AG04450 (cell line): ENCODE data around the gene CARMIL1. TPM values are rescaled to one million over a fixed set of nuclear protein-coding genes. Genes with fewer than 3 reads are reported as not detected.

Experiments used
- CTCF ChIA-PET: fragments of 300-600, 350-600 bp; formaldehyde crosslinking; extraction: SDS; loops from one replicate; lab custom pipeline; 2022; ENCODE audit warnings: antibody characterized with exemption, inconsistent platforms; lab: Charles Lee
- POLR2A ChIA-PET: fragments of 350-600 bp; formaldehyde crosslinking; extraction: SDS; loops from one replicate; lab custom pipeline; 2021; ENCODE audit warnings: antibody characterized with exemption, inconsistent platforms; lab: Yijun Ruan, JAX
- DNase-seq: peaks from one replicate; pipeline ENCODE4 v3.0.0-alpha.2; 2011; ENCODE audit warnings: low read depth, low spot score
- H3K27ac ChIP-seq: one replicate; pipeline ENCODE4 v1.5.1; 2012; ENCODE audit warnings: low read depth, low read length, control low read depth
- H3K27me3 ChIP-seq: one replicate; pipeline ENCODE4 v1.6.0; 2012; ENCODE audit warnings: low read length; ENCODE audit not compliant: control insufficient read depth, insufficient read depth
- H3K4me3 ChIP-seq: 2 replicates; pipeline ENCODE4 v1.5.1; 2011; ENCODE audit warnings: mild to moderate bottlenecking, low read depth, low read length, control low read depth
- H3K9me3 ChIP-seq: 2 replicates; pipeline ENCODE4 v1.5.1; 2012; ENCODE audit warnings: low read length; ENCODE audit not compliant: control insufficient read depth, insufficient read depth
- CTCF ChIP-seq: IDR thresholded peaks from 2 replicates; pipeline ENCODE4 v1.5.1; 2011; ENCODE audit warnings: low read depth, low read length, control low read depth, inconsistent platforms
- polyA plus RNA-seq: library from polyadenylated mRNA; depleted of rRNA; stranded (reverse); fragments of >200 nt; gene quantifications from 2 replicates; pipeline ENCODE4 v1.2.3, GENCODE V29; 2011

Gene CARMIL1
- polyA plus RNA-seq, 1 experiment: 0.55 TPM

GRCh38 chr6:25332165-25332564 is 53.0 kb downstream of the CARMIL1 start:
- Histone ChIP-seq H3K27me3 (no peaks in the 10 kb centered on the region), H3K27ac (no peak overlapping the region), H3K4me3 (no peak overlapping the region), H3K9me3 (no peaks in the 10 kb centered on the region)
- CTCF ChIA-PET: interaction anchor here (0.6 kb wide), 1 partner anchor 33 kb away, joined by 3 read pairs; no protein-coding TSS in a partner anchor
- DNase-seq: no peak
- POLR2A ChIA-PET: no interaction called here
- TF ChIP-seq CTCF: no peak

GRCh38 chr6:25332655-25333071 is 53.5 kb downstream of the CARMIL1 start:
- TF ChIP-seq CTCF: no peak
- CTCF ChIA-PET: interaction anchor here (0.6 kb wide), 1 partner anchor 32 kb away, joined by 3 read pairs; no protein-coding TSS in a partner anchor
- Histone ChIP-seq H3K4me3 (no peak overlapping the region), H3K27ac (no peak overlapping the region), H3K9me3 (no peaks in the 10 kb centered on the region), H3K27me3 (no peaks in the 10 kb centered on the region)
- DNase-seq: no peak
- POLR2A ChIA-PET: interaction anchor here (0.6 kb wide), 1 partner anchor 70 kb away, joined by 3 read pairs; no protein-coding TSS in a partner anchor

GRCh38 chr6:25333471-25333870 is 54.3 kb downstream of the CARMIL1 start:
- Histone ChIP-seq H3K4me3 (no peak overlapping the region), H3K27me3 (no peaks in the 10 kb centered on the region), H3K27ac (no peak overlapping the region), H3K9me3 (no peaks in the 10 kb centered on the region)
- CTCF ChIA-PET: interaction anchor here (1.6 kb wide), 1 partner anchor 68 kb away, joined by 5 read pairs; no protein-coding TSS in a partner anchor
- DNase-seq: no peak
- TF ChIP-seq CTCF: no peak
- POLR2A ChIA-PET: no interaction called here

GRCh38 chr6:25334793-25335192 is 55.6 kb downstream of the CARMIL1 start:
- no peaks in the 10 kb centered on the region for H3K9me3 ChIP-seq
- no peak for DNase-seq
- H3K27me3 ChIP-seq: no peaks in the 10 kb centered on the region
- CTCF ChIA-PET: interaction anchor here (1.1 to 1.6 kb wide), 2 partner anchors 11 to 69 kb away, joined by 3 to 5 read pairs; no protein-coding TSS in a partner anchor
- H3K27ac ChIP-seq: no peak overlapping the region
- H3K4me3 ChIP-seq: no peak overlapping the region
- POLR2A ChIA-PET: no interaction called here
- TF ChIP-seq CTCF: no peak

GRCh38 chr6:25336996-25337395 is 57.8 kb downstream of the CARMIL1 start:
- ChIA-PET CTCF (interaction anchor here (1.3 kb wide), 1 partner anchor 72 kb away, joined by 4 read pairs; no protein-coding TSS in a partner anchor), POLR2A (no interaction called here)
- Histone ChIP-seq H3K4me3 (no peak overlapping the region), H3K27me3 (no peaks in the 10 kb centered on the region), H3K27ac (no peak overlapping the region), H3K9me3 (no peaks in the 10 kb centered on the region)
- DNase-seq: no peak
- no peak for TF ChIP-seq CTCF
